SK-N-SH (cell line): ENCODE results near the gene RBM47. TPM values are rescaled to one million over a fixed set of nuclear protein-coding genes. Genes with fewer than 3 reads are reported as not detected.

ENCODE experiments used
- CTCF ChIA-PET: fragments of 300-600, 350-600 bp; formaldehyde crosslinking; extraction: SDS; loops from one replicate; lab custom pipeline; 2021; lab: Yijun Ruan, JAX
- POLR2A ChIA-PET: fragments of 350-600 bp; sonication (Branson Sonifier 250); formaldehyde crosslinking; extraction: SDS; loops from one replicate; lab custom pipeline; 2020; ENCODE audit warnings: antibody characterized with exemption, inconsistent platforms; lab: Yijun Ruan, JAX
- DNase-seq: peaks from one replicate; pipeline ENCODE4 v3.0.0; 2012
- H2AFZ ChIP-seq: fragments of 200-600 bp; sonication (generic); 2 replicates; pipeline ENCODE4 v1.8.1; 2016; ENCODE audit warnings: antibody characterized with exemption, mild to moderate bottlenecking, low read depth
- H3F3A ChIP-seq: fragments of 200-600 bp; sonication (generic); replicated peaks from 2 replicates; pipeline ENCODE3; 2016; ENCODE audit warnings: antibody characterized with exemption, mild to moderate bottlenecking; ENCODE audit not compliant: insufficient read depth
- H3K27ac ChIP-seq, 2 experiments: fragments of 200-500 bp in 1 of 2; fragments of 200-600 bp in 1 of 2; sonication (Bioruptor generic) in 1 of 2; sonication (generic), shearing (Covaris generic) in 1 of 2; 2 replicates each; pipeline versions ENCODE4 v1.5.1 to v1.6.1; 2014 to 2016; ENCODE audit warnings: low read depth in 2 of 2, inconsistent platforms in 1 of 2, low read length in 1 of 2, mild to moderate bottlenecking in 1 of 2, mixed read lengths in 1 of 2
- H3K27me3 ChIP-seq: fragments of 200-600 bp; sonication (generic), shearing (Covaris generic); 2 replicates; pipeline ENCODE4 v1.6.1; 2016; ENCODE audit warnings: mixed run types; ENCODE audit not compliant: insufficient read depth
- H3K36me3 ChIP-seq, 2 experiments: fragments of 200-500 bp in 1 of 2; fragments of 200-600 bp in 1 of 2; sonication (Bioruptor generic) in 1 of 2; sonication (generic) in 1 of 2; replicated peaks in 1 of 2; 2 replicates each; pipeline versions ENCODE3 to v1.5.1; 2014 to 2016; ENCODE audit warnings: low read length in 1 of 2, mild to moderate bottlenecking in 1 of 2; ENCODE audit not compliant: insufficient read depth in 2 of 2, control insufficient read depth in 1 of 2
- H3K4me1 ChIP-seq, 2 experiments: fragments of 200-500 bp in 1 of 2; fragments of 200-600 bp in 1 of 2; sonication (Bioruptor generic) in 1 of 2; sonication (generic), shearing (Covaris generic) in 1 of 2; 2 replicates each; pipeline versions ENCODE4 v1.5.1 to v1.6.1; 2014 to 2016; ENCODE audit warnings: low read depth in 1 of 2, low read length in 1 of 2, mixed run types in 1 of 2; ENCODE audit not compliant: insufficient read depth in 2 of 2, control insufficient read depth in 1 of 2
- H3K4me2 ChIP-seq: fragments of 200-600 bp; sonication (generic), shearing (Covaris generic); 2 replicates; pipeline ENCODE4 v1.6.1; 2017; ENCODE audit warnings: mixed run types
- H3K4me3 ChIP-seq, 2 experiments: fragments of 200-500 bp in 1 of 2; fragments of 200-600 bp in 1 of 2; sonication (Bioruptor generic) in 1 of 2; sonication (generic), shearing (Covaris generic) in 1 of 2; 2 replicates each; pipeline versions ENCODE4 v1.5.1 to v1.8.1; 2014 to 2016; ENCODE audit warnings: low read depth in 2 of 2, inconsistent platforms in 1 of 2, low read length in 1 of 2, mild to moderate bottlenecking in 1 of 2, mixed read lengths in 1 of 2, moderate library complexity in 1 of 2
- H3K79me2 ChIP-seq: fragments of 200-600 bp; sonication (generic); 2 replicates; pipeline ENCODE4 v1.8.1; 2017; ENCODE audit warnings: mild to moderate bottlenecking; ENCODE audit not compliant: insufficient read depth
- H3K9ac ChIP-seq: fragments of 200-600 bp; sonication (generic); 2 replicates; pipeline ENCODE4 v1.6.1; 2017; ENCODE audit warnings: mixed run types
- H3K9me2 ChIP-seq: fragments of 200-600 bp; sonication (generic); 2 replicates; pipeline ENCODE4 v1.6.1; 2017; ENCODE audit warnings: mixed run types
- H3K9me3 ChIP-seq: fragments of 200-600 bp; sonication (generic); 2 replicates; pipeline ENCODE4 v1.6.1; 2017; ENCODE audit warnings: mixed run types, mild to moderate bottlenecking, moderate library complexity
- H4K20me1 ChIP-seq: fragments of 200-600 bp; sonication (generic); 2 replicates; pipeline ENCODE4 v1.6.1; 2017; ENCODE audit warnings: mild to moderate bottlenecking, mixed run types; ENCODE audit not compliant: insufficient read depth
- CHD2 ChIP-seq: fragments of 150-350 bp; IDR thresholded peaks from 2 replicates; pipeline ENCODE4 v1.6.1; 2018; ENCODE audit warnings: low read length; ENCODE audit not compliant: partially characterized antibody
- ELF1 ChIP-seq: IDR thresholded peaks from 2 replicates; pipeline ENCODE4 v1.4.0; 2012
- EP300 ChIP-seq, 2 experiments: IDR thresholded peaks; 2 replicates each; pipeline versions ENCODE4 v1.4.0 to v1.6.1; 2012; ENCODE audit warnings: borderline replicate concordance in 1 of 2, low read depth in 1 of 2, low read length in 1 of 2
- FOSL2 ChIP-seq: IDR thresholded peaks from 2 replicates; pipeline ENCODE4 v1.4.0; 2012; ENCODE audit warnings: low read depth, mild to moderate bottlenecking, moderate library complexity, borderline replicate concordance
- GABPA ChIP-seq: IDR thresholded peaks from 2 replicates; pipeline ENCODE4 v1.4.0; 2012; ENCODE audit warnings: low read depth, mild to moderate bottlenecking
- GATA2 ChIP-seq: sonication (generic); formaldehyde crosslinking; IDR thresholded peaks from 2 replicates; pipeline ENCODE4 v1.5.0; 2020; ENCODE audit warnings: mild to moderate bottlenecking, missing genetic modification reagents
- JUND ChIP-seq: IDR thresholded peaks from 2 replicates; pipeline ENCODE4 v1.4.0; 2012
- NFIC ChIP-seq: IDR thresholded peaks from 2 replicates; pipeline ENCODE4 v1.4.0; 2012; ENCODE audit warnings: borderline replicate concordance
- NRF1 ChIP-seq: IDR thresholded peaks from 2 replicates; pipeline ENCODE4 v1.6.1; 2012; ENCODE audit warnings: low read depth, mild to moderate bottlenecking, low read length
- RAD21 ChIP-seq: IDR thresholded peaks from 2 replicates; pipeline ENCODE4 v1.6.1; 2012; ENCODE audit warnings: mild to moderate bottlenecking, low read length
- RCOR1 ChIP-seq: fragments of 150-350 bp; IDR thresholded peaks from 2 replicates; pipeline ENCODE4 v1.6.1; 2017; ENCODE audit warnings: antibody characterized with exemption, low read length
- TCF12 ChIP-seq: IDR thresholded peaks from 2 replicates; pipeline ENCODE4 v1.4.0; 2012
- YY1 ChIP-seq: IDR thresholded peaks from 2 replicates; pipeline ENCODE4 v1.4.0; 2012; ENCODE audit warnings: low read depth, mild to moderate bottlenecking
- WGBS: methylation state at CpG from one replicate; pipeline ENCODE4 v1.1.6; 2017; ENCODE audit warnings: low lambda C conversion rate; 5-methylcytosine and 5-hydroxymethylcytosine counted together
- polyA plus RNA-seq, 3 experiments: library from polyadenylated mRNA; depleted of rRNA; stranded (reverse); fragments of >200 nt; gene quantifications; 2 replicates each; pipeline ENCODE4 v1.2.3, GENCODE V29; 2012
- TF ChIP-seq, protein P1 (sequence below): fragments of 150-350 bp; IDR thresholded peaks from 2 replicates; pipeline ENCODE4 v1.6.1; 2017; ENCODE audit warnings: antibody characterized with exemption, low read length, low read depth, borderline replicate concordance
- TF ChIP-seq, protein P2 (sequence below): fragments of 200-600 bp; sonication (generic); IDR thresholded peaks from 2 replicates; pipeline ENCODE4 v1.6.1; 2017; ENCODE audit warnings: antibody characterized with exemption, mild to moderate bottlenecking, moderate library complexity
- TF ChIP-seq, protein P3 (sequence below): IDR thresholded peaks from 2 replicates; pipeline ENCODE4 v1.4.0; 2012; ENCODE audit warnings: low read depth, borderline replicate concordance

The RBM47 gene
- polyA plus RNA-seq, 1 of the 3 experiments (the other 2 are of a cell fraction): 6.8 TPM

DNA sequence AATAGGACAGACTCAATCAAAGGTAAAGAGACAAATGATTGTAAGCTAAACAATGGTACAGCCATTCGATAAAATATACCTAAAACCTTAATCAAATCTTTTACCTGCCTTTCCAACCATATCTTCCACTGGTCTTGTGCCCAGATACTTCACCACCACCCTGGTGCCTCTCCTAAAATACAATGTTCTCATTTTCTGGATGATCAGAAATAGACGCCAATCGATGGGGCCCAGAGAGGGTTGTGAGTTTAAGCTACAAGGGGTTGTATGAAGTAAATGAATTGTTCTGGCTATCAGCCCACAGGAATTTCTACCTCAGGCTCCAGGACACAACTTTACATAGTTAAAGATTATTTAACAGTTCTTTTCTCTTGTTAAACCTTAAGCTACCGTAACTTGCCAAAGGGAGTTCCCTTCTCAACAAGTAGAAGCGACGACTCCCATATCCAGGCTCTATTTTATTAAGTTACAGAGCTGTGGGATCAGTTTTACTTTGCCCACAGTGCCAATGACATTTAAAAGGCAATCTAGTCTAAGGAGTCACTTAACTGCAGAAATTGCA is 195.5 kb downstream of the RBM47 start:
- Histone ChIP-seq H3K4me2 (no peak overlapping the region), H2AFZ (no peak overlapping the region), H3K27ac (no peak overlapping the region), H3K27me3 (no peaks in the 10 kb centered on the region), H4K20me1 (no peaks in the 10 kb centered on the region), H3F3A (no peaks in the 10 kb centered on the region), H3K9me2 (no peaks in the 10 kb centered on the region), H3K9ac (no peak overlapping the region), H3K4me3 (no peak overlapping the region), H3K9me3 (no peaks in the 10 kb centered on the region), H3K4me1 (no peaks in the 10 kb centered on the region), H3K36me3 (no peaks in the 10 kb centered on the region), H3K79me2 (no peaks in the 10 kb centered on the region)
- CTCF ChIA-PET: interaction anchor here (0.7 to 1.2 kb wide), 2 partner anchors 27 to 109 kb away, joined by 3 read pairs; no protein-coding TSS in a partner anchor
- no peak for DNase-seq
- 98% methylated on average over 6 of the region's 6 CpGs for WGBS
- POLR2A ChIA-PET: no interaction called here
- TF ChIP-seq, protein P1, sequence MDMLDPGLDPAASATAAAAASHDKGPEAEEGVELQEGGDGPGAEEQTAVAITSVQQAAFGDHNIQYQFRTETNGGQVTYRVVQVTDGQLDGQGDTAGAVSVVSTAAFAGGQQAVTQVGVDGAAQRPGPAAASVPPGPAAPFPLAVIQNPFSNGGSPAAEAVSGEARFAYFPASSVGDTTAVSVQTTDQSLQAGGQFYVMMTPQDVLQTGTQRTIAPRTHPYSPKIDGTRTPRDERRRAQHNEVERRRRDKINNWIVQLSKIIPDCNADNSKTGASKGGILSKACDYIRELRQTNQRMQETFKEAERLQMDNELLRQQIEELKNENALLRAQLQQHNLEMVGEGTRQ: no peak
- TF ChIP-seq GATA2 (CRISPR knock-in tag) (no peak), GABPA (no peak), RAD21 (no peak), JUND (no peak), ELF1 (no peak), YY1 (no peak), TCF12 (no peak), NFIC (no peak), RCOR1 (no peak), CHD2 (no peak), NRF1 (no peak), FOSL2 (no peak), EP300 (IDR thresholded peaks at IDR 0.05; ENCODE audit: borderline replicate concordance in 1 of 2, low read depth in 1 of 2, low read length in 1 of 2) (no peak)
- TF ChIP-seq, protein P2, sequence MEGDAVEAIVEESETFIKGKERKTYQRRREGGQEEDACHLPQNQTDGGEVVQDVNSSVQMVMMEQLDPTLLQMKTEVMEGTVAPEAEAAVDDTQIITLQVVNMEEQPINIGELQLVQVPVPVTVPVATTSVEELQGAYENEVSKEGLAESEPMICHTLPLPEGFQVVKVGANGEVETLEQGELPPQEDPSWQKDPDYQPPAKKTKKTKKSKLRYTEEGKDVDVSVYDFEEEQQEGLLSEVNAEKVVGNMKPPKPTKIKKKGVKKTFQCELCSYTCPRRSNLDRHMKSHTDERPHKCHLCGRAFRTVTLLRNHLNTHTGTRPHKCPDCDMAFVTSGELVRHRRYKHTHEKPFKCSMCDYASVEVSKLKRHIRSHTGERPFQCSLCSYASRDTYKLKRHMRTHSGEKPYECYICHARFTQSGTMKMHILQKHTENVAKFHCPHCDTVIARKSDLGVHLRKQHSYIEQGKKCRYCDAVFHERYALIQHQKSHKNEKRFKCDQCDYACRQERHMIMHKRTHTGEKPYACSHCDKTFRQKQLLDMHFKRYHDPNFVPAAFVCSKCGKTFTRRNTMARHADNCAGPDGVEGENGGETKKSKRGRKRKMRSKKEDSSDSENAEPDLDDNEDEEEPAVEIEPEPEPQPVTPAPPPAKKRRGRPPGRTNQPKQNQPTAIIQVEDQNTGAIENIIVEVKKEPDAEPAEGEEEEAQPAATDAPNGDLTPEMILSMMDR: no peak
- TF ChIP-seq, protein P3, sequence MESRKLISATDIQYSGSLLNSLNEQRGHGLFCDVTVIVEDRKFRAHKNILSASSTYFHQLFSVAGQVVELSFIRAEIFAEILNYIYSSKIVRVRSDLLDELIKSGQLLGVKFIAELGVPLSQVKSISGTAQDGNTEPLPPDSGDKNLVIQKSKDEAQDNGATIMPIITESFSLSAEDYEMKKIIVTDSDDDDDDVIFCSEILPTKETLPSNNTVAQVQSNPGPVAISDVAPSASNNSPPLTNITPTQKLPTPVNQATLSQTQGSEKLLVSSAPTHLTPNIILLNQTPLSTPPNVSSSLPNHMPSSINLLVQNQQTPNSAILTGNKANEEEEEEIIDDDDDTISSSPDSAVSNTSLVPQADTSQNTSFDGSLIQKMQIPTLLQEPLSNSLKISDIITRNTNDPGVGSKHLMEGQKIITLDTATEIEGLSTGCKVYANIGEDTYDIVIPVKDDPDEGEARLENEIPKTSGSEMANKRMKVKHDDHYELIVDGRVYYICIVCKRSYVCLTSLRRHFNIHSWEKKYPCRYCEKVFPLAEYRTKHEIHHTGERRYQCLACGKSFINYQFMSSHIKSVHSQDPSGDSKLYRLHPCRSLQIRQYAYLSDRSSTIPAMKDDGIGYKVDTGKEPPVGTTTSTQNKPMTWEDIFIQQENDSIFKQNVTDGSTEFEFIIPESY: no peak
